ENCODE measurements around the gene PCGF3.
"Not testable (repeated sequence)": the region's sequence is repeated elsewhere in the genome, so short reads cannot be mapped to it uniquely, and the experiment has no call there.

Gene PCGF3

GRCh38 chr4:795726-796119 is 90.1 kb downstream of the PCGF3 start:
- H3K36me3 ChIP-seq: peaks cover 19% of the 10 kb centered on the region
- DNase-seq: no peak
- TF ChIP-seq CTCF (IDR thresholded peaks at IDR 0.05; ENCODE audit: low read depth, low read length): no peak
- no peak overlapping the region for H3K4me3 ChIP-seq (ENCODE audit: low read depth, low read length)
- H3K4me1 ChIP-seq: no peaks in the 10 kb centered on the region
- H3K9me3 ChIP-seq: no peaks in the 10 kb centered on the region
- H3K27me3 ChIP-seq: no peaks in the 10 kb centered on the region

- Histone ChIP-seq H3K4me3 (ENCODE audit: low read depth, low read length) (no peak overlapping the region), H3K4me1 (no peaks in the 10 kb centered on the region), H3K36me3 (peaks cover 21% of the 10 kb centered on the region), H3K27me3 (no peaks in the 10 kb centered on the region), H3K9me3 (no peaks in the 10 kb centered on the region)
- DNase-seq: no peak
- no peak for TF ChIP-seq CTCF (IDR thresholded peaks at IDR 0.05; ENCODE audit: low read depth, low read length)
These were observed 90.6 kb downstream of the PCGF3 start for GRCh38 chr4:796206-796605.

DNA sequence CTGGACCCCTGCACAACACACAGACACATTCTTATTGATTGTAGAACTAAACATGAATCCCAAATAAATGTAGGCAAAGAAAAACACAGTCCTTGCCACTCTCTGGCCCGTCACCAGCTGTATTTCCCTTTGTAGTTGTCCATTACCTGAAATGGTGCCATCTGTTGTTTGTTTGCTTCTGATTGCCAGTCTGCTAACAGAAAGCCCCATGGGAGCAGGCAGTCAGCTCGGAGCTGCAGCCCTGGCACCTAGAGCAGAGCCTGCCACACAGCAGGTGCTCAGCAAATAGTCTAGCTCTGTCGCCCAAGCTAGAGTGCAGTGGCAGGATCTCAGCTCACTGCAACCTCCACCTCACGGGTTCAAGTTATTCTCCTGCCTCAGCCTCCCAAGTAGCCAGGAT is 91.4 kb downstream of the PCGF3 start:
- no peak for DNase-seq
- H3K36me3 ChIP-seq: peaks cover 30% of the 10 kb centered on the region
- H3K4me1 ChIP-seq: no peaks in the 10 kb centered on the region
- no peaks in the 10 kb centered on the region for H3K27me3 ChIP-seq
- no peak for TF ChIP-seq CTCF (IDR thresholded peaks at IDR 0.05; ENCODE audit: low read depth, low read length)
- H3K4me3 ChIP-seq (ENCODE audit: low read depth, low read length): no peak overlapping the region
- H3K9me3 ChIP-seq: no peaks in the 10 kb centered on the region

DNA sequence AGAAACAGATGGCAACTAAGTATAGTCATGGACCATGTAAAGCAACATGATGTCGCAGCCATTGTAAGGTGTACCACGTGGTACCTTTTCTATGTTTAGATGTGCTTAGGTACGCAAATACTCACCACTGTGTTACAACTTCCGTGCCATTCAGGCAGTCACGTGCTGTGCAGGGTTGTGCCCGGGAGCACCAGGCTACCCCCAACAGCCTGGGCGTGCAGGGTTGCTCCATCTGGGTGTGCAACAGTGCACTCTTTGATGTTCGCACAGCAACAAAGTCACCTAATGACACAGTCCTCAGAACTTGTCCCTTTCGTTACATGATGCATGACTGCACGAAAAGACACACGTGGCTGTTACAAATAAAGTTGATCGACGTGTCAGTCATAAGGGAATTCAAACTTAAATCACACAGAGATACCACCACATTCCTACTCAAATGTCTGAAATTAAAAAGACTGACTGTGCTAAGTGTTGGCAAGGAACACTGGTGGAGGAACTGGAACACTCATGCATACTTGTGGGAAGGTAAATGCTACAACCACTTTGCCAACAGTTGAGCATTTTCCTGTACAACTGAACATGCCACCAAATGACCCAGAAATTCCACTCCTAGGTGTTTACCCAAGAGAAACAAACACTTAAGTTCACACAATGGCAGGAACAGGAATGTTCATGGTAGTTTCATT is 95.9 kb downstream of the PCGF3 start:
- Histone ChIP-seq H3K4me3 (ENCODE audit: low read depth, low read length) (no peak overlapping the region), H3K27me3 (no peaks in the 10 kb centered on the region), H3K36me3 (peaks cover 52% of the 10 kb centered on the region), H3K4me1 (no peaks in the 10 kb centered on the region), H3K9me3 (no peaks in the 10 kb centered on the region)
- TF ChIP-seq CTCF (IDR thresholded peaks at IDR 0.05; ENCODE audit: low read depth, low read length): no peak
- no peak for DNase-seq

- no peaks in the 10 kb centered on the region for H3K4me1 ChIP-seq
- peaks cover 48% of the 10 kb centered on the region for H3K36me3 ChIP-seq
- no peaks in the 10 kb centered on the region for H3K9me3 ChIP-seq
- no peak for TF ChIP-seq CTCF (IDR thresholded peaks at IDR 0.05; ENCODE audit: low read depth, low read length)
- no peak for DNase-seq
- no peaks in the 10 kb centered on the region for H3K27me3 ChIP-seq
- no peak overlapping the region for H3K4me3 ChIP-seq (ENCODE audit: low read depth, low read length)
These were observed 98.3 kb downstream of the PCGF3 start for GRCh38 chr4:803884-804283.

DNA sequence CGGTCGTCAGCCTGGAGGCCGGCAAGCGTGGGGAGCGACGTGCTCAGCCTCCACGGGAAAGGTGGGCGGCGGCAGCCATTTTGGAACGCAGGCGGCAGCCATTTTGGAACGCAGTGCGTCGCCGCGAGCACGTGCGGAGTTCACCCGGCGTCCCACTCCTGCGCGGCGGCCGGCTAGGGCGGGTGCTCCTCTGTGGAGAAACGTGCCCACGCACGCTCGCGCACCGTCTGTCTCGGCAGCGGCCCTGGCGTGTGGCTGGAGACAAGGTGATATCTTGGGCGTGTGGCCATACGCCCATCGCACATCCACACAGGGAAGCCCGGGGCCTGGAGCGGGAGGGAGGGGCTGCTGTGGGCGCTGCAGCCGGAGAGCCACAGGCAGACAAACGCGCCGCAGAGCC is 99.2 kb downstream of the PCGF3 start:
- H3K4me1 ChIP-seq: no peaks in the 10 kb centered on the region
- no peak overlapping the region for H3K4me3 ChIP-seq (ENCODE audit: low read depth, low read length)
- no peak for DNase-seq
- no peak for TF ChIP-seq CTCF (IDR thresholded peaks at IDR 0.05; ENCODE audit: low read depth, low read length)
- peaks cover 41% of the 10 kb centered on the region for H3K36me3 ChIP-seq
- H3K9me3 ChIP-seq: no peaks in the 10 kb centered on the region
- no peaks in the 10 kb centered on the region for H3K27me3 ChIP-seq

- DNase-seq; H3K9me3 ChIP-seq; H3K27me3 ChIP-seq; H3K4me3 ChIP-seq (ENCODE audit: low read depth, low read length); H3K4me1 ChIP-seq: not testable (repeated sequence)
- H3K36me3 ChIP-seq: peaks cover 34% of the 10 kb centered on the region
These were observed 101.3 kb downstream of the PCGF3 start for GRCh38 chr4:806979-807378.

Measured in BE2C (cell line).